Upper lobe of left lung (tissue), 4 donors: ENCODE measurements around the gene JARID2.

Source experiments
- CTCF ChIP-seq, 6 experiments: fragments of 450-650 bp in 4 of 6; fragments of 200-600 bp in 2 of 6; sonication (generic) in 2 of 6; IDR thresholded peaks; one replicate each; pipeline ENCODE4 v1.5.1; 2016 to 2019; ENCODE audit warnings: antibody characterized with exemption in 6 of 6
- POLR2A ChIP-seq, 4 donors: fragments of 450-650 bp; IDR thresholded peaks; one replicate each; pipeline ENCODE4 v1.5.1; 2016 to 2017; ENCODE audit warnings: antibody characterized with exemption in 4 of 4, mild to moderate bottlenecking in 2 of 4

DNA sequence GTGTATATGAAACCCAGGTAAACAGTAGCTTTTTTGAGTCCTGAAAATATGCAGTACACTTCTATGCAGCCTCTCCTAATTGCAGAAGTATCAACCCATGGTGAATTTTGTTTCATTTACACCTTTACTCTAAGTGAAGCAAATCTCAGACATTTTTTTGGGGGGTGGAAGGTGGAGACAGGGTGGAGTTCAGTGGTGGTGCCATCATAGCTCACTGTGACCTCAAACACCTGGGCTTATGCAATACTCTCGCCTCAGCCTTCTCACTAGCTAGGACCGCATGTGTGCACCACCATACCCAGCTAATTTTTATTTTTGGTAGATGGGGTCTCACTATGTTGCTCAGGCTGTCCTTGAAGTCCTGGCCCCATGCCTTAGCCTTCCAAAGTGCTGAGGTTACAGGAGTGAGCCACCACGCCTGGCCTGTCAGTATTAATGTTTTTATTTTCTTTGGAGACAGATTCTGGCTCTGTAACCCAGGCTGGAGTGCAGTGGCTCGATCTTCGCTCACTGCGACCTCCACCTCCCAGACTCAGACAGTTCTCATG lies 80.3 kb downstream of the JARID2 start:
- TF ChIP-seq CTCF (IDR thresholded peaks at IDR 0.05) (no peak), POLR2A (IDR thresholded peaks at IDR 0.05) (no peak)
